HuH-7 (cell line): ENCODE results near the gene SOS2.

Source experiments
- DNase-seq: peaks from one replicate; pipeline ENCODE4 v3.0.0; 2011; ENCODE audit warnings: low spot score

SOS2 gene

GRCh38 chr14:50116181-50116956 is 115.0 kb downstream of the SOS2 start, which contains the start of gene VCPKMT:
Gene VCPKMT, minus strand, starts transcription at chr14:50116572. Its CDS starts 20 bp downstream, at chr14:50116552.
- peak; percentile 63 for DNase-seq

- DNase-seq: no peak
Measured at GRCh38 chr14:50113381-50114035, 117.9 kb downstream of the SOS2 start.

GRCh38 chr14:50110323-50111037 is 120.9 kb downstream of the SOS2 start:
- no peak for DNase-seq

- no peak for DNase-seq
Measured at GRCh38 chr14:50109342-50109741, 122.0 kb downstream of the SOS2 start.

GRCh38 chr14:50107850-50108249 is 123.5 kb downstream of the SOS2 start:
- DNase-seq: no peak

GRCh38 chr14:50106178-50106577 is 125.2 kb downstream of the SOS2 start:
- DNase-seq: no peak

GRCh38 chr14:50103558-50103957 is 127.8 kb downstream of the SOS2 start:
- no peak for DNase-seq

DNA sequence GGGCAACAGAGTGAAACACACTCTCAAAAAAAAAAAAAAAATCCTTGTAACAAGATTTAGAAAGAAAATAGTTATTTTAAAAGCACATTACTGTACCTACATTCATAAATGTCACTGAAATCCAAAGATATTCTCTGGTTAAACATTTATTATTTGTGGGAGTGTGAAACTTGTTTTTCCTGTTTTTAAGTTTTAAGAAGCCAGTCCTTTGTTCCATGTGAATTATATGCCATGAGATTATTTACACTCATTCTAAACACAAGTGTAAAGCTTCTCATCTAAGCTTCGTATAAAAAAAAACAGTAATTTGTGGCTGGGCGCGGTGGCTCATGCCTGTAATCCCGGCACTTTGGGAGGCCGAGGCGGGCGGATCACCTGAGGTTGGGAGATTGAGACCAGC is 130.0 kb downstream of the SOS2 start:
- DNase-seq: no peak

- no peak for DNase-seq
Measured at GRCh38 chr14:50100805-50101204, 130.6 kb downstream of the SOS2 start.

DNA sequence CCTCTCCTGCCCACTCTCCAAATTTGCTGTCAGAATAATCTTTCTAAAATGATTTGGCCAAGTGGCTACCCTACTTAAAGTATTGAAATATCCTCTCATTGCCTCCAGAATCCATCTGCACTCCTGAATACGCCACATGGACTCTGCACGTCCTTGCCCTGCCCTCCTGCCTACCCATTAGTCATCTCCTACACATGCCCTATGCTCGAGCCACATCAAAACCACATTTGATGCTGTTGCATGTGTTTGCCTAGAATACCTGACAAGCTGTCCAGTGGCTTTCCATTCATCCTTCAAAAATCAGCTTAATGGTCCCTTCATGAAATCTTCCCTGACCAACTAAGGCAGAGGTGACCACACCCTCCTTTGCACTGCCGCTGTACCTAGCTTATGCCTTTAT is 132.0 kb downstream of the SOS2 start:
- no peak for DNase-seq

- no peak for DNase-seq
Measured at GRCh38 chr14:50095895-50096294, 135.5 kb downstream of the SOS2 start.

DNA sequence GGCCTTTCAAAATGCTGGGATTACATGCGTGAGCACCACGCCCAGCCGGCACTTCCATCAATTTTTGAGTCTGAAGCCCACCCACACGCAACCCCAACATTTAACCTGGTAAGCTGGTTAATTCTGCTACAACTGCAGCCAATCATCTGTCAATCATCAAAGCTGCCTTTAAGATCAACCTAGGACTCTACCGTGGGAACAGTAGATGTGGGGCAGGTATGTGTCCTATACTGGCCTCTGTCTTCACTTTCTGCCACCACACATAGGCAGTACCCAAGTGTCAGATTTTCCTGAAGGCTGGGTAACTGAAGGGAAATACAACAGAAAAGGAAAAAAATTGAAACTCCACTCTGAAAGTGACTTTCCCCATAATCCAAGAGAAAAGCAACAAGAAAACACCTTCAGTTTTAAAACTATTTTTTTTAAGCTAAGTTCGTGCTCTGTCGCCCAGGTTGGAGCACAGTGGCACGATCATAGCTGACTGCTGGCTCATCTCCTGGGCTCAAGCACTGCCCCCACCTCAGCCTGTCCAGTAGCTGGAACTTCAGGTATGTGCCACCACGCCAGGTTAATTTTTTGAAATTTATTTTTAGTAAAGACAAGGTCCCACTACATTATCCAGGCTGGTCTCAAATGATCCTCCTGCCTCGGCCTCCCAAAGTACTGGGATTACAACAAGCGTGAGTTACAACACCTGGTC is 137.2 kb downstream of the SOS2 start:
- no peak for DNase-seq

DNA sequence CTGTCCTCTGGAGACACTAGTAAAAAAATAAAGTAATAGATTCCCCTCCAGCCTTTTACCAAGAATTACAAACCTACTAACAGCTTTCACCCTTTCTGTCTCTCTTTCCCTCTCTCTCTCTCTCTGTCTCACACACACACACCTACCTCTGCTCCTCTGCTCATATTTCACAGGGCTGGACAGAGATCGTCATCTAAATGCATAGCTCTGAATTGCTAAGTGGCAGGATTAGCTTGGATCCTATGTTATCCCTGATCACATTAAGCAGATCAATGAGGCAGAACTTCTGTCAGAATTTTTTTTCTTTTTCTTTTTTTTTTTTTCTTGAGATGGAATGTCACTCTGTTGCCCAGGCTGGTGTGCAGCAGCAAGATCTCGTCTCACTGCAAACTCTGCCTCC is 137.9 kb downstream of the SOS2 start:
- no peak for DNase-seq

- no peak for DNase-seq
Measured at GRCh38 chr14:50092006-50092555, 139.3 kb downstream of the SOS2 start.

- no peak for DNase-seq
Measured at GRCh38 chr14:50091240-50091913, 140.0 kb downstream of the SOS2 start.

DNA sequence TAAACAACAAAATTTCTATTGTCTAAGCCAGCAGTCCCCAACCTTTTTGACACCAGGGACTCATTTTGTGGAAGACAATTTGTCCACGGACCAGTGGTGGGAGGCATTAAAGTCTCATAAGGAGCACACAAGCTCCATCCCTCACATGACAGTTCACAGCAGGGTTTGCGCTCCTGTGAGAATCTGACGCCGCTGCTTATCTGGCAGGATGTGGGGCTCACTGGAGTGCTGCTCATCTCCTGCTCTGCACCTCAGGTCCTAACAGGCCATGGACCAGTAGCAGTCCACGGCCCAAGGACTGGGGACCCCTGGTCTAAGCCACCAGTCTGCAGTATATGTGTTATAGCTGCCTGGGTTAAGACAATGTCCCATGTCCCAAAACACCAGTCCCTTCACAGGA is 142.2 kb downstream of the SOS2 start:
- no peak for DNase-seq

- DNase-seq: no peak
Measured at GRCh38 chr14:50088731-50089130, 142.6 kb downstream of the SOS2 start.

GRCh38 chr14:50088117-50088515 is 143.3 kb downstream of the SOS2 start:
- no peak for DNase-seq

DNA sequence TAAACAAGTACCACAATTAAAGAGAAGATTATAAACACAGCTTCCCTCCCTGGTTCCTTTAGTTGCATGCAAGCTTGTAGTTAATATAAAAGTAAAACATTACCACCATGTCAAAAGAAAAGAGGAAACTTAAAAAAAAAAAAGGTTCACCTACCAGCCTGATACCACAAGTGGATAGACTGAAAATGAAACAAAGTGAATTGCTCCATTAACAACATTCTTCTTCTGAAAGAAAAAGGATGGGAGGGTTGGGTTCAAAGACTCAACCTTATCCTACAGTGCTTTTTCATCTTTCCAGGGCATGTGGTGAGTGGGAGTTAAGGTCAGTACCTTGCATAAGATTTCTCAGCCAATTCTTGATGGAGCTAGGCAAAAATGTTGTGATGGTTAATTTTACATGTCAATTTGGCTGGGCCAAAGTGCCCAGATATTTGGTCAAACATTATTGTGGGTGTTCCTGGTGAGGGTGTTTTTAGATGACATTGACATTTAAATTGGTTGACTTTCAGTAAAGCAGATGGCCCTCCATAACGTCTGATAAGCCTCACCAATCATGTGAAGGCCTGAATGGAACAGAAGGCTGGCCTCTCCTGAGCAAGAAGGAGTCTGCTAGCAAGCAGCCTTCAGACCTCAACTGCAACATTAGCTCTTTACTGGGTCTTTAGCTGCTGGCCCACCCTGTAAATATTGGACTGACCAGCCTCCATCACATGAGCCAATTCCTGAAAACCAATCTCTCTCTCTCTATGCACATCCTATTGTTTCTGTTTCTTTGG is 143.8 kb downstream of the SOS2 start:
- DNase-seq: no peak

- no peak for DNase-seq
Measured at GRCh38 chr14:50086321-50086711, 145.1 kb downstream of the SOS2 start.
